ENCODE data around the gene MTFMT. TPM values are rescaled to one million over a fixed set of nuclear protein-coding genes. Genes with fewer than 3 reads are reported as not detected.

Gene MTFMT
- total RNA-seq, 4 donors from 2014 or later, result 9.8 to 40.5 (median 31.0) TPM

DNA sequence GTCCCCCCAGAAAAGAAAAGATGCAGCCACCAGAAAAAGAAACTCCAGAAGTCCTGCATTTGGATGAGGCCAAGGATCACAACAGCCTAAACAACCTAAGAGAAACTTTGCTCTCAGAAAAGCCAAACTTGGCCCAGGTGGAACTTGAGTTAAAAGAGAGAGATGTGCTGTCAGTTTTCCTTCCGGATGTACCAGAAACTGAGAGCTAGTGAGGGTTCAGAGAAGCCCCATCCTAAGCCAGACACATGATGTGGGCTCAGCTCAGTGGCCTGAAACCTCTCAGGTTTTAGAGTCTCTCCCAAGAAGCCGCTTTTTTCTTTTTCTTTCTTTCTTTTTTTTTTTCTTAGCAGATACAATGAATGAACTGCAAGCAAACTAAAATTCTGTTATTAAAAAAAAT, 23.5 kb upstream of the MTFMT start:
- in situ Hi-C loops (cut with MboI; ENCODE audit: low pct_ligation_motif_present in 1 of 4, low pct_unique_long_range_greater_than_20kb in 1 of 4, low sequenced_read_pairs in 3 of 4), result no loop called here
- Histone ChIP-seq H3K9me3 (no peaks in the 10 kb centered on the region), H3K36me3 (no peaks in the 10 kb centered on the region), H3K4me1 (peaks cover 13 to 36% (median 23%) of the 10 kb centered on the region in 4 donors), H3K4me3 (no peak overlapping the region), H3K27ac (no peak overlapping the region), H3K27me3 (no peaks in the 10 kb centered on the region)
- 80% methylated on average over 2 of the region's 2 CpGs for WGBS, 2 donors (ENCODE audit: low coverage in 1 of 2)
- intact Hi-C loops (cut with DNase I; ENCODE audit: low total_unique reads), result no loop called here
- TF ChIP-seq POLR2AphosphoS5 (IDR thresholded peaks at IDR 0.05) (no peak), POLR2A (IDR thresholded peaks at IDR 0.05) (no peak), EP300 (IDR thresholded peaks at IDR 0.05; ENCODE audit: low read depth) (no peak)
- TF ChIP-seq, protein P1, sequence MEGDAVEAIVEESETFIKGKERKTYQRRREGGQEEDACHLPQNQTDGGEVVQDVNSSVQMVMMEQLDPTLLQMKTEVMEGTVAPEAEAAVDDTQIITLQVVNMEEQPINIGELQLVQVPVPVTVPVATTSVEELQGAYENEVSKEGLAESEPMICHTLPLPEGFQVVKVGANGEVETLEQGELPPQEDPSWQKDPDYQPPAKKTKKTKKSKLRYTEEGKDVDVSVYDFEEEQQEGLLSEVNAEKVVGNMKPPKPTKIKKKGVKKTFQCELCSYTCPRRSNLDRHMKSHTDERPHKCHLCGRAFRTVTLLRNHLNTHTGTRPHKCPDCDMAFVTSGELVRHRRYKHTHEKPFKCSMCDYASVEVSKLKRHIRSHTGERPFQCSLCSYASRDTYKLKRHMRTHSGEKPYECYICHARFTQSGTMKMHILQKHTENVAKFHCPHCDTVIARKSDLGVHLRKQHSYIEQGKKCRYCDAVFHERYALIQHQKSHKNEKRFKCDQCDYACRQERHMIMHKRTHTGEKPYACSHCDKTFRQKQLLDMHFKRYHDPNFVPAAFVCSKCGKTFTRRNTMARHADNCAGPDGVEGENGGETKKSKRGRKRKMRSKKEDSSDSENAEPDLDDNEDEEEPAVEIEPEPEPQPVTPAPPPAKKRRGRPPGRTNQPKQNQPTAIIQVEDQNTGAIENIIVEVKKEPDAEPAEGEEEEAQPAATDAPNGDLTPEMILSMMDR (IDR thresholded peaks at IDR 0.05), result no peak
- no peak for DNase-seq

DNA sequence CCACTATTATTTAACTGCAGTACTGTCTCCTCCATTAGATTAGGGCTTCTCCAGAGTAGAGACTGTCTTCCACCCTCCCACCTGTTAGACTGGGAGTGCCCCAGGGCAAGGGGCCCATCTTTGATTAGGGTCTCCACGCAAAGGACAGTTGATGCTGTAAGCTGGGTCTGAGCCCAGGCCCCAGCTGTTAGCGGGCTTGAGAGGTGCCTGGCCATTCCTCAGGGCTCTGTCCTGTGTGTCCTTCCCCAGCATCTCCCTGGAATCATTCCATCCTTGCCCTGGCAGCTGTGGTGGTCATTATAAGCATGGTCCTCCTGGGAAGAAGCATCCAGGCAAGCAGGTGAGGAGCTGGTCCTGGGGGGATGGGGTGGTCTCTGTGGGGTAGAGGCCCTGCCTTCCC, 21.8 kb upstream of the MTFMT start:
- DNase-seq, result no peak
- intact Hi-C loops (cut with DNase I; ENCODE audit: low total_unique reads) (no loop called here), in situ Hi-C loops (cut with MboI; ENCODE audit: low pct_ligation_motif_present in 1 of 4, low pct_unique_long_range_greater_than_20kb in 1 of 4, low sequenced_read_pairs in 3 of 4) (no loop called here)
- H3K36me3 ChIP-seq, result no peaks in the 10 kb centered on the region
- H3K4me1 ChIP-seq, result peaks cover 13 to 32% (median 23%) of the 10 kb centered on the region in 4 donors
- TF ChIP-seq EP300 (IDR thresholded peaks at IDR 0.05; ENCODE audit: low read depth), result no peak
- TF ChIP-seq POLR2AphosphoS5 (IDR thresholded peaks at IDR 0.05), result no peak
- TF ChIP-seq, protein P1 (IDR thresholded peaks at IDR 0.05), result no peak
- no peak for TF ChIP-seq POLR2A (IDR thresholded peaks at IDR 0.05)
- WGBS, 2 donors (ENCODE audit: low coverage in 1 of 2), result 92% methylated on average over 2 of the region's 2 CpGs; no CpG with 5 or more reads in 1 of the 2 donors
- no peak overlapping the region for H3K4me3 ChIP-seq
- H3K27me3 ChIP-seq, result no peaks in the 10 kb centered on the region
- H3K27ac ChIP-seq, result no peak overlapping the region
- H3K9me3 ChIP-seq, result no peaks in the 10 kb centered on the region

DNA sequence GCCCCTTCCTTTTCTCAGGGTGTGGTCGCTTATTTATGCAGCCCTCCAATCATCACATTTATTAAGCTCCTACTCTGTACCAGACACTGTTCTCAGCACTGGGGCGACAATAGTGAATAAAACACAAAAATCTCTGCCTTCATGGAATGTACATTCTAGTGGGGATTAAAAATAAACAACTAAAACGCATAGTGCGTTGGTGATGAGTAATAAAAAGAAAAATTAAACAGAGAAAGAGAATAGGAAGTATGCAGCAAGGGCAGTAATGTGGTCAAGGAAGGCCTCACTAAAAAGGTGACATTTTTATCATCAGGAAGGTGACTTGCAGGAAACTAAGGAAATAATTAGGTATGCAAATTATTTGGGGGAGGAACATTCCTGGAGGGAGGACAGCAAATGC, 20.8 kb upstream of the MTFMT start:
- no peaks in the 10 kb centered on the region for H3K9me3 ChIP-seq
- TF ChIP-seq, protein P1 (IDR thresholded peaks at IDR 0.05), result no peak
- TF ChIP-seq POLR2A (IDR thresholded peaks at IDR 0.05), result no peak
- no peak for TF ChIP-seq EP300 (IDR thresholded peaks at IDR 0.05; ENCODE audit: low read depth)
- no peak for TF ChIP-seq POLR2AphosphoS5 (IDR thresholded peaks at IDR 0.05)

DNA sequence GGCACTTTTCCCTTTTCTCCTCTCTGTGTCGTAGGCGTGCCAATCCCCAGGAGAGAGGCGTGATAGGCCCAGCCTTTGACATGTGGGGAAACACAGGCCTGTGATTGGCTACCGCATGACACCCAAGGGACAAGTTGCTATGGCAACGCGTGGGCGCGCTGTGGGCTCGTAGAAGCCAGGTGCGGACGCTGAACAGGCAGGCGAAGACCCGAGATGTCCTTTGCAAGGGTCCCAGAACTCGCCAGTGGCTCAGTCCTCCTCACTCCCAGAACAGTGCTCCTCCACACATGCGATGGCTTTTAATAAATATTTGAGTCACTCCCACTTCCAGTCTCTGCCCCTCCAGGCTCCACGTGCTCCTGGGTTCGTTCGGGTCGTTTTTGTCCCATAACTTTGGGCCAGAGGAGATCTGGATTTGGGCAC, 20.0 kb upstream of the MTFMT start:
- TF ChIP-seq, protein P1 (IDR thresholded peaks at IDR 0.05), result no peak
- TF ChIP-seq EP300 (IDR thresholded peaks at IDR 0.05; ENCODE audit: low read depth) (no peak), POLR2A (IDR thresholded peaks at IDR 0.05) (no peak), POLR2AphosphoS5 (IDR thresholded peaks at IDR 0.05) (no peak)
- Histone ChIP-seq H3K27ac (peak overlapping the region in 1 of 4 donors; percentile 14), H3K27me3 (no peaks in the 10 kb centered on the region), H3K4me1 (peaks cover 6 to 34% (median 24%) of the 10 kb centered on the region in 4 donors), H3K9me3 (no peaks in the 10 kb centered on the region), H3K36me3 (no peaks in the 10 kb centered on the region), H3K4me3 (peak overlapping the region in 2 of 4 donors; percentile 16 to 41)
- DNase-seq, result peak; percentile 89
- intact Hi-C loops (cut with DNase I; ENCODE audit: low total_unique reads), result no loop called here
- in situ Hi-C loops (cut with MboI; ENCODE audit: low pct_ligation_motif_present in 1 of 4, low pct_unique_long_range_greater_than_20kb in 1 of 4, low sequenced_read_pairs in 3 of 4), result loop anchor here in 3 of 4 donors (25.0 kb wide), 1 partner anchor 238 kb away; the partner anchor contains the start of genes PARP16 (in 3 of the 3) and RNU5A-1 (in 3 of the 3)
- WGBS, 2 donors (ENCODE audit: low coverage in 1 of 2), result 0 to 19% methylated on average over 3 to 19 of the region's 19 CpGs

More for the DNA sequence above, 20.8 kb upstream of the MTFMT start:
- Histone ChIP-seq H3K4me1 (peaks cover 13 to 34% (median 25%) of the 10 kb centered on the region in 4 donors), H3K27me3 (no peaks in the 10 kb centered on the region), H3K36me3 (no peaks in the 10 kb centered on the region), H3K27ac (no peak overlapping the region), H3K4me3 (no peak overlapping the region)
- DNase-seq, result no peak
- in situ Hi-C loops (cut with MboI; ENCODE audit: low pct_ligation_motif_present in 1 of 4, low pct_unique_long_range_greater_than_20kb in 1 of 4, low sequenced_read_pairs in 3 of 4) (no loop called here), intact Hi-C loops (cut with DNase I; ENCODE audit: low total_unique reads) (no loop called here)
- whole genome bisulfite sequencing, 2 donors (ENCODE audit: low coverage in 1 of 2), result 39 to 40% methylated on average over 4 of the region's 4 CpGs
